ENCODE data around the gene ROBO2.

ROBO2 gene

GRCh38 chr3:77137559-77137958 is 97.7 kb downstream of the ROBO2 start:
- DNase-seq, result no peak

GRCh38 chr3:77139624-77140023 is 99.7 kb downstream of the ROBO2 start:
- DNase-seq, result no peak

- DNase-seq, result no peak
Measured at GRCh38 chr3:77141423-77141822, 101.5 kb downstream of the ROBO2 start.

GRCh38 chr3:77142578-77142977 is 102.7 kb downstream of the ROBO2 start:
- DNase-seq, result no peak

- DNase-seq, result no peak
Measured at GRCh38 chr3:77146004-77146403, 106.1 kb downstream of the ROBO2 start.

- DNase-seq, result no peak
Measured at GRCh38 chr3:77147836-77148578, 108.1 kb downstream of the ROBO2 start.

- DNase-seq, result no peak
Measured at GRCh38 chr3:77149382-77149781, 109.5 kb downstream of the ROBO2 start.

- no peak for DNase-seq
Measured at GRCh38 chr3:77150028-77150427, 110.1 kb downstream of the ROBO2 start.

- no peak for DNase-seq
Measured at GRCh38 chr3:77150759-77151158, 110.9 kb downstream of the ROBO2 start.

GRCh38 chr3:77158730-77159581 is 119.1 kb downstream of the ROBO2 start:
- no peak for DNase-seq

GRCh38 chr3:77160931-77161497 is 121.1 kb downstream of the ROBO2 start:
- no peak for DNase-seq

GRCh38 chr3:77169823-77170222 is 129.9 kb downstream of the ROBO2 start:
- no peak for DNase-seq

- no peak for DNase-seq
Measured at GRCh38 chr3:77171026-77171425, 131.1 kb downstream of the ROBO2 start.

- DNase-seq, result no peak
Measured at GRCh38 chr3:77179762-77180161, 139.9 kb downstream of the ROBO2 start.

GRCh38 chr3:77182341-77182740 is 142.4 kb downstream of the ROBO2 start:
- DNase-seq, result no peak

GRCh38 chr3:77186319-77186718 is 146.4 kb downstream of the ROBO2 start:
- DNase-seq, result no peak

- DNase-seq, result no peak
Measured at GRCh38 chr3:77186728-77187127, 146.8 kb downstream of the ROBO2 start.

- no peak for DNase-seq
Measured at GRCh38 chr3:77188210-77188609, 148.3 kb downstream of the ROBO2 start.

- DNase-seq, result no peak
Measured at GRCh38 chr3:77189258-77189657, 149.4 kb downstream of the ROBO2 start.

GRCh38 chr3:77189684-77190083 is 149.8 kb downstream of the ROBO2 start:
- no peak for DNase-seq

GRCh38 chr3:77190374-77190773 is 150.5 kb downstream of the ROBO2 start:
- DNase-seq, result no peak

- no peak for DNase-seq
Measured at GRCh38 chr3:77191014-77191413, 151.1 kb downstream of the ROBO2 start.

GRCh38 chr3:77191640-77192039 is 151.7 kb downstream of the ROBO2 start:
- DNase-seq, result no peak

Measured in SHP77 treated with DMSO at 0.1 percent for 48 hours (cell line).